ENCODE results near the gene CDH20.

The CDH20 gene

DNA sequence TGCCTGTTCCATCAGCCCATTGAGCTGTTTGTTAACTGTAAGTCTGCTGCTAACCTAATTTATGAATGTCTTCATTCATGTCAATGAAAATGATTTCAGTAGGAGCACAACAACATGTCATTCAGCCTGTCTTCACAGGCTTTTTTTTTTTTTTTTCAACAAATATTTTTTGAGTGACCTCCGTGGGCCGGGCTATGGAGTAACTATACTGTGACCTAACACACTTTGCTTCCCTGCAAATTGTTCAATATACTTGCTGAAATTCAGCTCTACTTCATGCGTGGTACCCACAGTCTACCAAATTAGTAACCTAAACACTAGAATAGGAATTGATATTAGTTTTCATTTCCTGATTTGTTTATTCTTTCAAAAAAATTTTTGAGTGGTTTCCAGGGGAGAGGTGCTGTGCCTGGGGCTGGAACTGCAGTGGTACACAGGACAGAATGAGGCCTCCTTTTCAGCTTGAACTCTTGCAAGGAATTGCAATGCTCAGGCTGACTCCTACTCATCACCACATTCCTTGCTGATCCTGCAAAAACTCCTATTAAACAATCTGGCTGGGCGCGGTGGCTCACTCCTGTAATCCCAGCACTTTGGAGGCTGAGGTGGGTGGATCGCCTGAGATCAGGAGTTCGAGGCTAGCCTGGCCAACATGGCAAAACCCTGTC lies 87.1 kb downstream of the CDH20 start:
- no peak for DNase-seq (ENCODE audit: low read depth in 1 of 2, low spot score in 1 of 2)

GRCh38 chr18:61426492-61427053 lies 93.3 kb downstream of the CDH20 start:
- no peak for DNase-seq (ENCODE audit: low read depth in 1 of 2, low spot score in 1 of 2)

DNA sequence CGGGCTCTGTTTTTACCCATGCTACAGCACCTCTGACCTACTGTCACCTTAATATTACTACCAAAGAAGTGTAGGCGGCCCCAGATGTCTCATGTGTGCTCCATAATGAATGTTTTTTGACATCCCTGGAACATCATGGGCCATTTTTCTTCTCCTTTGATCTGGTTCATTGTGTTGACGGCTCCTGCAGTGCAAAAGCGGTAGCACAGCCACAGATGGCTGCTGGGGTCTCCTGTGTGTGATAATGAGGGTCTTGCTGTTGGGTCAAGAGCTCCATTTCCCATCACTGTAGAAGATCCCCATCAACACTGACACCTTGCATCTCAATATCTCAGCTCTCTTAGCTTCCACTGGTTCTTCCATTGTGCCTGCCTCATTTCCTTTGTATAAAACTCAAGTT lies 95.0 kb downstream of the CDH20 start:
- DNase-seq (ENCODE audit: low read depth in 1 of 2, low spot score in 1 of 2), result no peak

- no peak for DNase-seq (ENCODE audit: low read depth in 1 of 2, low spot score in 1 of 2)
Observed at GRCh38 chr18:61432590-61432989, 99.4 kb downstream of the CDH20 start.

DNA sequence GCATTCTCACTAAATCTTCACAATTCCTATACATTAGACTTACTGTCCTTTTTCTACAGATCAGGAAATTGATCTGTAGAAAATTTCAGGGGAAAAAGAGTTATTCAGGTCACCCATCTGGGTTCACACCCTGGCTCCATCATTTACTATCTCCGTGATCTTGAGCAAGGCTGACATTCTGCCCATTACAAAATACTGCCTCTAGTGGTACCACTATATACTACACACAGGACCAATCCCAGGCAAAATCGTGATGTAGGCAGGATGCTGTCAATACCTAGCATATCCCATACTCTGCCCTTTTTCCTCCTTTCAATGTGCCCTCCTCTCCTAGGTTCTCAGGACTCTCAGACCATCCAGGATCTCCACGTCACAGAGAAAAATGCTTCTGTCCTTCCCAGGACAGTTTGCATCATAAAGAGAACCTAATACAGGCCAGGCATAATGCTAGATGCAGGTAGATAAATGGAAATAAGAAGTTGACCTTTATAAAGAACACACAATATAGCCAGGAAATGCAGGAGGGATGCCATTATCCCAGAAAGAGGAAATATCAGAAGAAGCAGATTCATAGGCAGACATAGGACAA lies 101.9 kb downstream of the CDH20 start:
- no peak for DNase-seq (ENCODE audit: low read depth in 1 of 2, low spot score in 1 of 2)

DNA sequence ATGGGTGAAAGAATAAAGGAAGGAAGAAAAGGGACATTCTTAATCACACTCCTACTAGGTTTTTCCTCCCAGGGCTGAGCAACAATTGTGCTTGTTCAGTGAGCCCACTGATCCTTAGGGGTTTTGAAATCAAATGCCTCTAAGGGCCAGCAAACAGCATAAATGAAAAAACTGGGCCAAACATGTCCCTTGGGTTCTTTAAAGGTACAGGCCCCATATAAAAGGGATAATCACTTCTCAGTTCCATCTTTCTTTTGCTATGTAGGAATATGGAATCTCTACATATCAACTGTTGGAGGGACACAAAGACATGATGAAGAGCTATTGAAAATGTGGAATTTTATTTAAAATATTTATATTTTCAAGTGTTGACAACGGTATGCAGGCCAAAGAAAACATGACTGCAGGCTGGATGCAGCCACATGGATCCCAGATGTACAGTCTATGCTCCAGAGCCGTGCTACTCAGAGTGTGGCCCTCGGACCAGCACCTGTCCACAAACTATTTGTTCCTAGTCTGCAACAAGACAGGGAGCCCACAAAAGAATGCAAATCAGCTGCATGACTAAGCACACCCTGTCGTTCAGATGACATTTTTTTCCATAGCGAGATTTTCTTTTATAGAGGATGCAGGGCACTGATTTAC lies 110.0 kb downstream of the CDH20 start:
- no peak for DNase-seq (ENCODE audit: low read depth in 1 of 2, low spot score in 1 of 2)

DNA sequence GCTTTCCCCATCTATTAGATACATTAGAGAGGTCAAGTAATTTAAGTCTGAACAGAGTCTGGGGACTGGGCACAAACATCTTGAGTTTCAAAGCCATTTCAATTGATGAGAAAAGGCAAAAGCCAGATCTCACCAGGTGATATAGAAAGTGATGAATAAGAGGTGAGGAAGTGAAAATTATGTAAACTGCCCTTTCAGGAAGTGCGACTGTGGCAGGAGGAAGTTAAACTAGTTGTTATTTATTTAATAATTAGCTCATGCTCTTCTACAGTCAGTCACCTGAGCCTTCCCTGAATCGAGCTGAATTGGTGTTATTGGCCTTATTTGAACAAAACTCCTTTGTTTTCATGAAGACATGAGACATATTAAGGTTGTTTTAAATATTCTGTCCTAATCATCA lies 115.1 kb downstream of the CDH20 start:
- no peak for DNase-seq (ENCODE audit: low read depth in 1 of 2, low spot score in 1 of 2)

- DNase-seq (ENCODE audit: low read depth in 1 of 2, low spot score in 1 of 2), result no peak
Observed at GRCh38 chr18:61459896-61460648, 126.8 kb downstream of the CDH20 start.

GRCh38 chr18:61464551-61465142 lies 131.4 kb downstream of the CDH20 start:
- DNase-seq (ENCODE audit: low read depth in 1 of 2, low spot score in 1 of 2), result no peak

DNA sequence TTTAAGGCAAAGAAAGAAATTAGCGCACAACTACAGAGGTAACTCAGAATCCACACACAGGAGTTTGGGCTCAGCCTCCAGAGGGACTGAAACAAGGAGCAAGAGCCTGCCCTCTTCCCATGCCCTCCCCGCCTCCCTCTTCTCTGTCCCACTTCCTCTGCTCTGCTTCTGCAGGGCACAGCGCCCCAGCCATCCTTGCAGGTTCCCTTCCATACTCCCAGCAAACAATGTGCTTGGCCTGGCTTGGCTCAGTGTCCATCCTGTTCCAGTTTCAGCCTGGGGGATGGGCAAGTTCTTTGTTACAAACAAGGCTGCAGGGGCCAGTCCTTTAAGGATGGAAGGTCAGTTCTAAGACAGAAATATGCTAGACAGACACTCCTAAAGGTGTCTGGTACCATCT lies 133.5 kb downstream of the CDH20 start:
- DNase-seq (ENCODE audit: low read depth in 1 of 2, low spot score in 1 of 2), result no peak

- no peak for DNase-seq (ENCODE audit: low read depth in 1 of 2, low spot score in 1 of 2)
Observed at GRCh38 chr18:61470031-61470674, 136.9 kb downstream of the CDH20 start.

DNA sequence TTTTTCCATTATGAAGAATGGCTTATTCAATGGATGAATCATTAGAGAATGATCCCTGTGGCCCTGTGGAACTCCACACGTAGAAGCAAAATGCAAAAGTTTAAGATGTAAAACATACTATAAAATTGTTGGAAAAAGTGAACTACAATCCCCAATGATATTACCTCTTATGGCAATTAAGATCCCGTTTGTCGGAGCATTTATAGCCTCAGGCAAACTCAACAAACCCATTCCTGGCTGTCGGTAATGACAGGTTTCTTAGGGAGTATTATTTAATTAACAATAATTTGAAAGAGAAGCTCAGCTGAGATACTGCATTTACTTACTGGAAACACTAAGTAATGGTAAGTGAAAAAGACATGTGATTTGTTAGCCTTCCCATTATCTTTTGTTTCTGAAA lies 138.3 kb downstream of the CDH20 start:
- DNase-seq (ENCODE audit: low read depth in 1 of 2, low spot score in 1 of 2), result no peak

DNA sequence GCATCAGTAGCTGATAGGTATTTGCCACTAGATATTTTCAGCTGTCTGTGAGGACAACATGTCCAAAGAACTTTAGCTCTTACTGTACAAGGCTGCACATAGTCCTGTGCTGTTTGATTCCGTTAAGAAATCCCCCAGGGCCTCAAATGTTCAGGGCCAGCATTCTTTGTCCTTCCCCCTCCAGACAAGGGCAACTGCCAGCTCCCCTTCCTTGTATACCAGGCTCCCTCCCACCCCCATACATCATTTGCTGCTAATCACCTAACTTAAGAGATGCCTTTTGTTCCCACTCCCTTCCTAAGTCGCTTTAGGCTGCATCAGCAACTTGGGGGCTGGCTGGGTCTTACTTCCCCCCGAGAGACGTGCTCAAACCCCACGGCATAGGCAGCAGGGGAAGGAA lies 138.7 kb downstream of the CDH20 start:
- DNase-seq (ENCODE audit: low read depth in 1 of 2, low spot score in 1 of 2), result no peak

DNA sequence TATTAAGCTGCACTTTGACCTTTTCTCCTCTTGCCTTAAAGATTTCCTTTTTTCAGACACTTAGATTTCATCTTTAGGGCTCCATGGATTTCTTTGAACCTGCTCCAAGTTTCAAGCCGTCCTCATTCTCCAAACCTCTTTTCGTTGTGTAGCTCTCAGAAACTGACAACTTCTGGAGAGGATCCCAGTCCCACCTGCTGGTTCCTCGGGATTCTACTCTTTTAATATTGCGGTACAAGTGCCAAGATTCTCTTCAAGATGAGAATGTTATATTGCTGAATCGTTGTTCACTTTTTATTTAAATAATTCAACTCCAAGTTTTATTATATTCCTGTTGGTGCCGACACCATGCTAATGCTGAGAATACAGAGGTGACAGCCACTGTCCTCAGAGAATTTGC lies 141.1 kb downstream of the CDH20 start:
- no peak for DNase-seq (ENCODE audit: low read depth in 1 of 2, low spot score in 1 of 2)

GRCh38 chr18:61474918-61475317 lies 141.7 kb downstream of the CDH20 start:
- no peak for DNase-seq (ENCODE audit: low read depth in 1 of 2, low spot score in 1 of 2)

GRCh38 chr18:61475931-61476330 lies 142.7 kb downstream of the CDH20 start:
- no peak for DNase-seq (ENCODE audit: low read depth in 1 of 2, low spot score in 1 of 2)

DNA sequence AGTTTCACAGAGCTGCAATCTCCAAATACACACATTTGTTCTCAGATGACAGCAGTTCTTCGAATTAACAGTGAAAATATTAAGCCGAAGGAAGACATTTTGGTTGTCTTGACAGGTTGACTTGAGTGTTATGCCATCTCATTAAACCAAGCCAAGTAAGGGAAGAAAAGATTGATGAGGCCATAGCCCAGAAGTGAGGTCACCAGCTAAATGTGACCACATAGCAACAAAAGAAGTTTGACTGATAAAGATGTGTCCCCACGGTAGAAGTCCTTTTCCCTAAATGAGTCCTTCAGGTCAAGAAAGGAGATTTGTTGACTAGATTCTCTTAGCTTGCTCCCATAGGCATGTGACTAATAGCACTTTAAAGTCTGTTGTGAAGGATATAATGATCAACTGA lies 156.1 kb downstream of the CDH20 start:
- DNase-seq (ENCODE audit: low read depth in 1 of 2, low spot score in 1 of 2), result no peak

GRCh38 chr18:61496374-61496773 lies 163.1 kb downstream of the CDH20 start:
- DNase-seq (ENCODE audit: low read depth in 1 of 2, low spot score in 1 of 2), result no peak

DNA sequence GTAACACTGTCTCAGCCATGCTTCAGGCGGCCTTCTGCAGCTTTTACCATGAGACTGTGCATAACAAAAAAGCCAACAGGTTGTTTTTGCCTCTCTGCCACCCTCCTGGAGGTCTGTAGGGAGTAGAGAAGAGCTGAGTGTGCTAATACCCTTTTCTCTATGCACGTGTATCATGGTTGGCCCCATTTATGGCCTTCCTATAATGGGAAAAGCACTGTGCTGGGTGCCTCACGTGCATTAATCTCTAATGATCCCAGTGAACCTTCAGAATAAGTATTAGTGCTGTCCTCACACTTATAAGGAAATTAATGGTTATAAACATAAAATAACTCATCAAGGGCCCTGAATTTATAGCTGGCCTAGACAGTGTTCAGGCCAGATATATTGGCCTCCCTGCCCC lies 164.2 kb downstream of the CDH20 start:
- no peak for DNase-seq (ENCODE audit: low read depth in 1 of 2, low spot score in 1 of 2)

DNA sequence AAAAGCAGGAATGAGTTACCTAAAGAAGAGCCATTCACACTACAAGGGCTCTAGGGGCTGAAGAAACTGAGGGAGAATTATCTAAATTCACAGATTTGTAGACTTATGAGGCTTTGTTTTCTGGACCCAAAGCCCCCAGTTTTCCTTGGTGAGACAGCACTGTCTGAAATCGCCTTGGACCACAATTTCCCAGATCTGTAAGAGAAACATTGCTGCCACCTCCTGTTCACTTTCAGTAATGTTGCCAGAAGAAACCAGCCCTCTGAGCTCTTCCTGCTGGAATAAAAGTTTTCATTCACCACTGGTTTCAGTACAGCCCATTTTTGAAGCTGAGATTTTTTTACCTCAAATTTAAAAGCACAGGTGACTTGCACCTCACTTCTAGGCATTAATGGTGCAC lies 169.2 kb downstream of the CDH20 start:
- no peak for DNase-seq (ENCODE audit: low read depth in 1 of 2, low spot score in 1 of 2)

- no peak for DNase-seq (ENCODE audit: low read depth in 1 of 2, low spot score in 1 of 2)
Observed at GRCh38 chr18:61503688-61504087, 170.5 kb downstream of the CDH20 start.
